ENCODE measurements around the gene SPTBN4. TPM values are rescaled to one million over a fixed set of nuclear protein-coding genes. Genes with fewer than 3 reads are reported as not detected.

The SPTBN4 gene
- total RNA-seq, 1 experiment from 2014 or later: 0.82 TPM

DNA sequence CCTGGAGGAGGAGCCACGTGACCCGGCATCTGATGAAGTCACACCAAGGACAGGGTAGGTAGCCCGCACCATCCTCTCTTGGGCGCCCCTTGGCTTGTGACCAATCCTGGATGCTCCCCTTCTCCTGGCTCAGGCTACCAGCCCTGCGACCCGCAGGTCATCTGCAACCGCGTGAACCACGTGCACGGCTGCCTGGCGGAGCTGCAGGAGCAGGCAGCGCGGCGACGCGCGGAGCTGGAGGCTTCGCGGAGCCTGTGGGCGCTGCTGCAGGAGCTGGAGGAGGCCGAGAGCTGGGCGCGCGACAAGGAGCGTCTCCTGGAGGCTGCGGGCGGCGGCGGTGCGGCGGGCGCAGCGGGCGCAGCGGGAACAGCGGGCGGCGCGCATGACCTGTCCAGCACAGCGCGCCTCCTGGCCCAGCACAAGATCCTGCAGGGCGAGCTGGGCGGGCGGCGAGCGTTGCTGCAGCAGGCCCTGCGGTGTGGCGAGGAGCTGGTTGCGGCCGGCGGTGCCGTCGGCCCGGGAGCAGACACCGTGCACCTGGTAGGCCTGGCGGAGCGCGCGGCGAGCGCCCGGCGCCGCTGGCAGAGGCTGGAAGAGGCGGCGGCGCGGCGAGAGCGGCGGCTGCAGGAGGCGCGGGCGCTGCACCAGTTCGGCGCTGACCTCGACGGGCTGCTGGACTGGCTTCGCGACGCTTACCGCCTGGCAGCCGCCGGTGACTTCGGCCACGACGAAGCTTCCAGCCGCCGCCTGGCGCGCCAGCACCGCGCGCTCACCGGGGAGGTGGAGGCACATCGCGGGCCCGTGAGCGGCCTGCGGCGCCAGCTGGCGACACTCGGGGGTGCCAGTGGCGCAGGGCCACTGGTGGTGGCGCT, 45.9 kb downstream of the SPTBN4 start:
- ChIA-PET CTCF (interaction anchor here (0.5 to 1.2 kb wide), 3 partner anchors 11 to 207 kb away, joined by 3 to 5 read pairs (median 4); no protein-coding TSS in a partner anchor), POLR2A (interaction anchor here (0.6 kb wide), 1 partner anchor 532 kb away, joined by 3 read pairs; no protein-coding TSS in a partner anchor)
- no peaks in the 10 kb centered on the region for H3K4me1 ChIP-seq
- 0 out of 2 replicates have a peak overlapping the region, but pooled peaks have one; percentile 12 for H3K4me3 ChIP-seq (ENCODE audit: low read depth, low read length)
- Mint-ChIP-seq H3K36me3 (ENCODE audit: insufficient read depth, unreplicated experiment) (no peaks in the 10 kb centered on the region), H3K4me1 (ENCODE audit: low read depth, unreplicated experiment) (no peaks in the 10 kb centered on the region), H3K4me3 (ENCODE audit: unreplicated experiment) (peak overlapping the region; percentile 58), H3K27ac (ENCODE audit: unreplicated experiment) (no peak overlapping the region), H3K27me3 (ENCODE audit: insufficient read depth, unreplicated experiment) (peaks cover 16% of the 10 kb centered on the region), H3K9me3 (ENCODE audit: unreplicated experiment) (no peaks in the 10 kb centered on the region)
- no TSS peak for BruUV-seq (replicated peaks)
- H3K27me3 ChIP-seq (replicated peaks; ENCODE audit: control insufficient read depth, insufficient read depth, low read length): no peaks in the 10 kb centered on the region
- no peaks in the 10 kb centered on the region for H3K9me3 ChIP-seq
- DNase-seq: peak in 1 of 2 experiments; percentile 59
- intact Hi-C loops (cut with micrococcal nuclease; ENCODE audit: unreplicated experiment): no loop called here
- TF ChIP-seq, protein P1, sequence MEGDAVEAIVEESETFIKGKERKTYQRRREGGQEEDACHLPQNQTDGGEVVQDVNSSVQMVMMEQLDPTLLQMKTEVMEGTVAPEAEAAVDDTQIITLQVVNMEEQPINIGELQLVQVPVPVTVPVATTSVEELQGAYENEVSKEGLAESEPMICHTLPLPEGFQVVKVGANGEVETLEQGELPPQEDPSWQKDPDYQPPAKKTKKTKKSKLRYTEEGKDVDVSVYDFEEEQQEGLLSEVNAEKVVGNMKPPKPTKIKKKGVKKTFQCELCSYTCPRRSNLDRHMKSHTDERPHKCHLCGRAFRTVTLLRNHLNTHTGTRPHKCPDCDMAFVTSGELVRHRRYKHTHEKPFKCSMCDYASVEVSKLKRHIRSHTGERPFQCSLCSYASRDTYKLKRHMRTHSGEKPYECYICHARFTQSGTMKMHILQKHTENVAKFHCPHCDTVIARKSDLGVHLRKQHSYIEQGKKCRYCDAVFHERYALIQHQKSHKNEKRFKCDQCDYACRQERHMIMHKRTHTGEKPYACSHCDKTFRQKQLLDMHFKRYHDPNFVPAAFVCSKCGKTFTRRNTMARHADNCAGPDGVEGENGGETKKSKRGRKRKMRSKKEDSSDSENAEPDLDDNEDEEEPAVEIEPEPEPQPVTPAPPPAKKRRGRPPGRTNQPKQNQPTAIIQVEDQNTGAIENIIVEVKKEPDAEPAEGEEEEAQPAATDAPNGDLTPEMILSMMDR (IDR thresholded peaks at IDR 0.05; ENCODE audit: insufficient read depth in 1 of 2, low read depth in 1 of 2, low read length in 1 of 2, severe bottlenecking in 1 of 2, unreplicated experiment in 1 of 2): no peak
- H3K36me3 ChIP-seq (ENCODE audit: control insufficient read depth, insufficient read depth, low read length): no peaks in the 10 kb centered on the region

DNA sequence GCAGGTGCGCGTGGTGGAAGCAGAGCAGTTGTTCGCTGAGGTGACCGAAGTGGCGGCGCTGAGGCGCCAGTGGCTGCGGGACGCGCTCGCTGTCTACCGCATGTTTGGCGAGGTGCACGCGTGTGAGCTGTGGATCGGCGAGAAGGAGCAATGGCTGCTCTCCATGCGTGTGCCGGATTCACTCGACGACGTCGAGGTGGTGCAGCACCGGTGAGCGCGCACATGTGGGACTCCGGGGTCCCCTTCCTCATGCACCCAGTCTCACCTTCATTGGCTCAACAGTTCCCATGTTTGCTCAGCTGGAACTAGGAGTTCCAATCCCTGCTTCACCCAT, 46.5 kb downstream of the SPTBN4 start:
- Histone ChIP-seq H3K27me3 (replicated peaks; ENCODE audit: control insufficient read depth, insufficient read depth, low read length) (no peaks in the 10 kb centered on the region), H3K4me3 (ENCODE audit: low read depth, low read length) (no peak overlapping the region), H3K36me3 (ENCODE audit: control insufficient read depth, insufficient read depth, low read length) (no peaks in the 10 kb centered on the region), H3K9me3 (no peaks in the 10 kb centered on the region), H3K4me1 (no peaks in the 10 kb centered on the region)
- no peaks in the 10 kb centered on the region for H3K36me3 Mint-ChIP-seq (ENCODE audit: insufficient read depth, unreplicated experiment)
- no TSS peak for BruUV-seq (replicated peaks)
- no peaks in the 10 kb centered on the region for H3K4me1 Mint-ChIP-seq (ENCODE audit: low read depth, unreplicated experiment)
- H3K4me3 Mint-ChIP-seq (ENCODE audit: unreplicated experiment): no peak overlapping the region
- no peaks in the 10 kb centered on the region for H3K9me3 Mint-ChIP-seq (ENCODE audit: unreplicated experiment)
- no peak for DNase-seq
- intact Hi-C loops (cut with micrococcal nuclease; ENCODE audit: unreplicated experiment): no loop called here
- TF ChIP-seq, protein P1 (IDR thresholded peaks at IDR 0.05; ENCODE audit: insufficient read depth in 1 of 2, low read depth in 1 of 2, low read length in 1 of 2, severe bottlenecking in 1 of 2, unreplicated experiment in 1 of 2): no peak
- POLR2A ChIA-PET: interaction anchor here (0.6 kb wide), 1 partner anchor 533 kb away, joined by 3 read pairs; no protein-coding TSS in a partner anchor
- no peak overlapping the region for H3K27ac Mint-ChIP-seq (ENCODE audit: unreplicated experiment)
- CTCF ChIA-PET: interaction anchor here (0.9 to 1.2 kb wide), 2 partner anchors 10 to 208 kb away, joined by 3 to 4 read pairs; no protein-coding TSS in a partner anchor
- H3K27me3 Mint-ChIP-seq (ENCODE audit: insufficient read depth, unreplicated experiment): peaks cover 16% of the 10 kb centered on the region

DNA sequence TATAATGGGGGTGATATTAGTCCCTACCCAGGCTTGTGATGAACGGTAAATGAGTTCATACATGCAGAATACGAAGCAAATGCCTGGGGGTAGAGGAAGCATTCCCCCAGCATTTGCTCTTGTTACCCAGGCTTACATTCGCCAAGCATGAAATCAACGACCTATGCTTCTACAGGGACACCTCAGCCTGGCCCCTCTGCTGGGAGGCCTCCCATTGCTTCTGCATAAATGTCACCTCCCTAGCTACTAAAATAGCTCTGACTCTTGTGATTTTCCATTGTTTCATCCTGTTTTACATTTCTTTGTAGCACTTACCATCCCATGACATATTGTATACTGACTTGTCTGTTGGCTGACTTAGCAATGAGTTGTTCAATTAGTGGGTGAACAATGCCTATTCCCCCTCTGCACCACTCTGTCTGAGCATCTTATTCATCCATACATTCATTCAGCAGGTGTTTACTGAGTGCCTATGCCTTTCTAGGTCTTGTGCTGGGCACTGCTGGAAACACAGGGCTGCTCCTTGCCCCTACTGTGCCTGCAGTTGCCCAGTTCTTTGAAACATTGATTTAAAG, 47.0 kb downstream of the SPTBN4 start:
- no TSS peak for BruUV-seq (replicated peaks)
- Mint-ChIP-seq H3K36me3 (ENCODE audit: insufficient read depth, unreplicated experiment) (no peaks in the 10 kb centered on the region), H3K9me3 (ENCODE audit: unreplicated experiment) (no peaks in the 10 kb centered on the region), H3K4me1 (ENCODE audit: low read depth, unreplicated experiment) (no peaks in the 10 kb centered on the region), H3K27ac (ENCODE audit: unreplicated experiment) (no peak overlapping the region), H3K4me3 (ENCODE audit: unreplicated experiment) (no peak overlapping the region), H3K27me3 (ENCODE audit: insufficient read depth, unreplicated experiment) (peaks cover 16% of the 10 kb centered on the region)
- no peak overlapping the region for H3K4me3 ChIP-seq (ENCODE audit: low read depth, low read length)
- H3K36me3 ChIP-seq (ENCODE audit: control insufficient read depth, insufficient read depth, low read length): no peaks in the 10 kb centered on the region
- TF ChIP-seq, protein P1 (IDR thresholded peaks at IDR 0.05; ENCODE audit: insufficient read depth in 1 of 2, low read depth in 1 of 2, low read length in 1 of 2, severe bottlenecking in 1 of 2, unreplicated experiment in 1 of 2): no peak
- no peak for DNase-seq
- no peaks in the 10 kb centered on the region for H3K9me3 ChIP-seq
- no peaks in the 10 kb centered on the region for H3K4me1 ChIP-seq
- CTCF ChIA-PET: no interaction called here
- POLR2A ChIA-PET: no interaction called here
- no peaks in the 10 kb centered on the region for H3K27me3 ChIP-seq (replicated peaks; ENCODE audit: control insufficient read depth, insufficient read depth, low read length)
- intact Hi-C loops (cut with micrococcal nuclease; ENCODE audit: unreplicated experiment): no loop called here
